Measurements from ENCODE around the gene SHCBP1. TPM values are rescaled to one million over a fixed set of nuclear protein-coding genes. Genes with fewer than 3 reads are reported as not detected.

The SHCBP1 gene
- total and polyA plus RNA-seq, 10 of the 15 experiments (the other 5 are each of a cell fraction or from before 2014, with no cell fraction given) = 9.5 to 73.3 (median 30.2) TPM

GRCh38 chr16:46591257-46591656, 29.9 kb downstream of the SHCBP1 start:
- WGBS (ENCODE audit: insufficient coverage, insufficient replicate concordance, low lambda C conversion rate, missing lambda C conversion rate) = 100% methylated on average over 1 of the region's 1 CpG
- BruUV-seq (replicated peaks) = no TSS peak
- ATAC-seq = no peak
- H3K4me3 ChIP-seq = no peak overlapping the region
- no peak overlapping the region for H3K27ac ChIP-seq (ENCODE audit: control insufficient read depth, insufficient read depth)
- H2AFZ ChIP-seq (ENCODE audit: control insufficient read depth, low read depth, low read length) = no peak overlapping the region
- H3K9ac ChIP-seq (ENCODE audit: control insufficient read depth, insufficient read depth, low read length) = no peak overlapping the region
- TF ChIP-seq, protein P1, sequence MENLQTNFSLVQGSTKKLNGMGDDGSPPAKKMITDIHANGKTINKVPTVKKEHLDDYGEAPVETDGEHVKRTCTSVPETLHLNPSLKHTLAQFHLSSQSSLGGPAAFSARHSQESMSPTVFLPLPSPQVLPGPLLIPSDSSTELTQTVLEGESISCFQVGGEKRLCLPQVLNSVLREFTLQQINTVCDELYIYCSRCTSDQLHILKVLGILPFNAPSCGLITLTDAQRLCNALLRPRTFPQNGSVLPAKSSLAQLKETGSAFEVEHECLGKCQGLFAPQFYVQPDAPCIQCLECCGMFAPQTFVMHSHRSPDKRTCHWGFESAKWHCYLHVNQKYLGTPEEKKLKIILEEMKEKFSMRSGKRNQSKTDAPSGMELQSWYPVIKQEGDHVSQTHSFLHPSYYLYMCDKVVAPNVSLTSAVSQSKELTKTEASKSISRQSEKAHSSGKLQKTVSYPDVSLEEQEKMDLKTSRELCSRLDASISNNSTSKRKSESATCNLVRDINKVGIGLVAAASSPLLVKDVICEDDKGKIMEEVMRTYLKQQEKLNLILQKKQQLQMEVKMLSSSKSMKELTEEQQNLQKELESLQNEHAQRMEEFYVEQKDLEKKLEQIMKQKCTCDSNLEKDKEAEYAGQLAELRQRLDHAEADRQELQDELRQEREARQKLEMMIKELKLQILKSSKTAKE (IDR thresholded peaks at IDR 0.05; ENCODE audit: low read depth, poor library complexity, severe bottlenecking) = no peak
- TF ChIP-seq ELK1 (IDR thresholded peaks at IDR 0.05; ENCODE audit: low read depth, low read length) (no peak), MYC (IDR thresholded peaks at IDR 0.05; ENCODE audit: insufficient read depth, insufficient read length, insufficient replicate concordance, low read length, severe bottlenecking) (no peak), RB1 (IDR thresholded peaks at IDR 0.05; ENCODE audit: borderline replicate concordance) (no peak), BACH1 (IDR thresholded peaks at IDR 0.05; ENCODE audit: borderline replicate concordance) (no peak), NFIC (IDR thresholded peaks at IDR 0.05; ENCODE audit: low read depth, low read length) (no peak), CEBPZ (IDR thresholded peaks at IDR 0.05; ENCODE audit: low read depth, low read length) (no peak), SIN3A (IDR thresholded peaks at IDR 0.05; ENCODE audit: low read depth, low read length) (no peak), NBN (IDR thresholded peaks at IDR 0.05) (no peak), YBX1 (IDR thresholded peaks at IDR 0.05) (no peak), NR2C2 (IDR thresholded peaks at IDR 0.05; ENCODE audit: borderline replicate concordance, control insufficient read depth, insufficient read length, low read depth) (no peak), MXI1 (IDR thresholded peaks at IDR 0.05; ENCODE audit: low read depth, low read length) (no peak)
- TF ChIP-seq, protein P2, sequence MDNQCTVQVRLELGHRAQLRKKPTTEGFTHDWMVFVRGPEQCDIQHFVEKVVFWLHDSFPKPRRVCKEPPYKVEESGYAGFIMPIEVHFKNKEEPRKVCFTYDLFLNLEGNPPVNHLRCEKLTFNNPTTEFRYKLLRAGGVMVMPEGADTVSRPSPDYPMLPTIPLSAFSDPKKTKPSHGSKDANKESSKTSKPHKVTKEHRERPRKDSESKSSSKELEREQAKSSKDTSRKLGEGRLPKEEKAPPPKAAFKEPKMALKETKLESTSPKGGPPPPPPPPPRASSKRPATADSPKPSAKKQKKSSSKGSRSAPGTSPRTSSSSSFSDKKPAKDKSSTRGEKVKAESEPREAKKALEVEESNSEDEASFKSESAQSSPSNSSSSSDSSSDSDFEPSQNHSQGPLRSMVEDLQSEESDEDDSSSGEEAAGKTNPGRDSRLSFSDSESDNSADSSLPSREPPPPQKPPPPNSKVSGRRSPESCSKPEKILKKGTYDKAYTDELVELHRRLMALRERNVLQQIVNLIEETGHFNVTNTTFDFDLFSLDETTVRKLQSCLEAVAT (IDR thresholded peaks at IDR 0.05) = no peak
- H4K20me1 ChIP-seq (ENCODE audit: control insufficient read depth, insufficient read depth) = no peaks in the 10 kb centered on the region
- no peak overlapping the region for H3K4me2 ChIP-seq (ENCODE audit: control insufficient read depth, insufficient read depth)
- H3K4me1 ChIP-seq (ENCODE audit: control insufficient read depth, insufficient read depth, low read length) = no peaks in the 10 kb centered on the region
- RAD21 ChIA-PET (ENCODE audit: unreplicated experiment) = no interaction called here
- DNase-seq (ENCODE audit: low read depth, low spot score) = no peak
- peaks cover 0 to 9% of the 10 kb centered on the region in 2 experiments; a peak in 1 of 4 replicates for H3K36me3 ChIP-seq (ENCODE audit: control insufficient read depth in 2 of 2, insufficient read depth in 2 of 2, low read length in 1 of 2)
- SMC1A ChIA-PET (ENCODE audit: uncharacterized antibody, unreplicated experiment) = no interaction called here
- in situ Hi-C loops (cut with MboI) = no loop called here
- H3K9me3 ChIP-seq (replicated peaks; ENCODE audit: control insufficient read depth, insufficient read depth, low read length) = peaks cover 2% of the 10 kb centered on the region; the same call in 1 of the 3 replicates
- POLR2A ChIA-PET = no interaction called here
- FAIRE-seq = no peak
- intact Hi-C loops (cut with micrococcal nuclease; ENCODE audit: unreplicated experiment) = no loop called here
- no peaks in the 10 kb centered on the region for H3K27me3 ChIP-seq (replicated peaks in 1 of 2; ENCODE audit: control insufficient read depth in 2 of 2, insufficient read depth in 2 of 2, low read length in 1 of 2)
- peaks cover 2% of the 10 kb centered on the region; the same call in 1 of the 2 replicates for H3K79me2 ChIP-seq (ENCODE audit: control insufficient read depth, insufficient read depth, low read length)
- CTCF ChIA-PET = no interaction called here
